H9 (cell line): ENCODE measurements around the gene G6PC2. TPM values are rescaled to one million over a fixed set of nuclear protein-coding genes. Genes with fewer than 3 reads are reported as not detected.

Experiments used
- DNase-seq: peaks from one replicate; pipeline ENCODE4 v3.0.0-alpha.2; 2017
- H2AFZ ChIP-seq: one replicate; pipeline ENCODE4 v1.6.1; 2013; ENCODE audit warnings: mild to moderate bottlenecking, low read length, control low read depth, moderate library complexity
- H2AK5ac ChIP-seq: 2 replicates; pipeline ENCODE4 v1.6.1; 2013; ENCODE audit warnings: low read length, control low read depth, mixed read lengths; ENCODE audit not compliant: insufficient read length
- H2BK120ac ChIP-seq: one replicate; pipeline ENCODE4 v1.6.1; 2013; ENCODE audit warnings: low read depth, mild to moderate bottlenecking, low read length, control low read depth, inconsistent platforms; ENCODE audit not compliant: poor library complexity, severe bottlenecking
- H2BK12ac ChIP-seq: 2 replicates; pipeline ENCODE4 v1.6.1; 2013; ENCODE audit warnings: low read length, control low read depth, mixed read lengths, low read depth; ENCODE audit not compliant: insufficient read length
- H2BK15ac ChIP-seq: 2 replicates; pipeline ENCODE4 v1.6.1; 2013; ENCODE audit warnings: low read depth, low read length, control low read depth
- H2BK20ac ChIP-seq: one replicate; pipeline ENCODE4 v1.6.1; 2013; ENCODE audit warnings: low read depth, mild to moderate bottlenecking, low read length, control low read depth, inconsistent platforms; ENCODE audit not compliant: poor library complexity, severe bottlenecking
- H2BK5ac ChIP-seq: 2 replicates; pipeline ENCODE4 v1.6.1; 2013; ENCODE audit warnings: low read length, control low read depth, mixed read lengths; ENCODE audit not compliant: insufficient read length
- H3K14ac ChIP-seq: 2 replicates; pipeline ENCODE4 v1.6.1; 2013; ENCODE audit warnings: low read length, control low read depth; ENCODE audit not compliant: insufficient read depth
- H3K18ac ChIP-seq: 2 replicates; pipeline ENCODE4 v1.6.1; 2013; ENCODE audit warnings: low read depth, mild to moderate bottlenecking, mixed read lengths, low read length, control low read depth; ENCODE audit not compliant: insufficient read length
- H3K23ac ChIP-seq: 2 replicates; pipeline ENCODE4 v1.6.1; 2013; ENCODE audit warnings: low read length, control low read depth, mixed read lengths, low read depth; ENCODE audit not compliant: insufficient read length
- H3K23me2 ChIP-seq: 2 replicates; pipeline ENCODE4 v1.6.1; 2013; ENCODE audit warnings: low read depth, mild to moderate bottlenecking, mixed read lengths, low read length, control low read depth; ENCODE audit not compliant: insufficient read length, poor library complexity, severe bottlenecking
- H3K27ac ChIP-seq: 2 replicates; pipeline ENCODE4 v1.5.1; 2013; ENCODE audit warnings: low read length, control low read depth, mixed read lengths, low read depth; ENCODE audit not compliant: insufficient read length
- H3K27me3 ChIP-seq: 2 replicates; pipeline ENCODE4 v1.6.1; 2013; ENCODE audit warnings: low read length, control low read depth, inconsistent platforms; ENCODE audit not compliant: insufficient read depth
- H3K4ac ChIP-seq: 2 replicates; pipeline ENCODE4 v1.6.1; 2013; ENCODE audit warnings: low read depth, mild to moderate bottlenecking, control low read depth, inconsistent platforms, low read length, moderate library complexity
- H3K4me1 ChIP-seq: 2 replicates; pipeline ENCODE4 v1.6.1; 2013; ENCODE audit warnings: low read length, control low read depth, inconsistent platforms; ENCODE audit not compliant: insufficient read depth
- H3K4me2 ChIP-seq: 2 replicates; pipeline ENCODE4 v1.6.1; 2013; ENCODE audit warnings: low read length, control low read depth, mixed read lengths; ENCODE audit not compliant: insufficient read length, insufficient read depth
- H3K56ac ChIP-seq: 2 replicates; pipeline ENCODE4 v1.6.1; 2013; ENCODE audit warnings: low read depth, mild to moderate bottlenecking, mixed read lengths, low read length, control low read depth; ENCODE audit not compliant: insufficient read length
- H3K79me1 ChIP-seq: 2 replicates; pipeline ENCODE4 v1.6.1; 2013; ENCODE audit warnings: low read depth, mild to moderate bottlenecking, moderate library complexity, low read length, control low read depth, inconsistent platforms; ENCODE audit not compliant: insufficient read depth, poor library complexity, severe bottlenecking
- H3K79me2 ChIP-seq: 2 replicates; pipeline ENCODE4 v1.6.1; 2013; ENCODE audit warnings: low read length, control low read depth, inconsistent platforms; ENCODE audit not compliant: insufficient read depth
- H3K9ac ChIP-seq: 2 replicates; pipeline ENCODE4 v1.6.1; 2013; ENCODE audit warnings: low read length, control low read depth, mixed read lengths; ENCODE audit not compliant: insufficient read length; ENCODE audit errors: extremely low read depth
- H3K9me3 ChIP-seq: one replicate; pipeline ENCODE4 v1.6.1; 2013; ENCODE audit warnings: low read depth, low read length, inconsistent platforms; ENCODE audit not compliant: control insufficient read depth
- H3T11ph ChIP-seq: one replicate; pipeline ENCODE4 v1.6.1; 2013; ENCODE audit warnings: mild to moderate bottlenecking, low read length, control low read depth, inconsistent platforms
- H4K20me1 ChIP-seq: one replicate; pipeline ENCODE4 v1.6.1; 2013; ENCODE audit not compliant: control insufficient read depth, insufficient read length, insufficient read depth
- H4K5ac ChIP-seq: 2 replicates; pipeline ENCODE4 v1.6.1; 2013; ENCODE audit warnings: low read depth, mild to moderate bottlenecking, mixed read lengths, low read length, control low read depth; ENCODE audit not compliant: insufficient read length
- H4K8ac ChIP-seq: replicated peaks from 2 replicates; pipeline ENCODE4 v1.6.1; 2013; ENCODE audit warnings: low read length, control low read depth, mixed read lengths, low read depth; ENCODE audit not compliant: insufficient read length
- H4K91ac ChIP-seq: 2 replicates; pipeline ENCODE4 v1.6.1; 2013; ENCODE audit warnings: low read depth, mild to moderate bottlenecking, moderate library complexity, mixed read lengths, low read length, control low read depth; ENCODE audit not compliant: insufficient read length
- H3K27ac Mint-ChIP-seq, 3 experiments: 2 replicates in 2 of 3; 3 replicates in 1 of 3; pipeline ENCODE4 v1.8.0; 2020 to 2021; ENCODE audit warnings: mixed read lengths in 3 of 3, mild to moderate bottlenecking in 1 of 3, moderate library complexity in 1 of 3
- H3K27me3 Mint-ChIP-seq: 2 replicates; pipeline ENCODE4 v1.8.0; 2021; ENCODE audit warnings: low read depth, mild to moderate bottlenecking, moderate library complexity, mixed read lengths
- H3K36me3 Mint-ChIP-seq, 3 experiments: 2 replicates in 2 of 3; 3 replicates in 1 of 3; pipeline ENCODE4 v1.8.0; 2020 to 2021; ENCODE audit warnings: low read depth in 3 of 3, mixed read lengths in 3 of 3; ENCODE audit not compliant: insufficient read depth in 1 of 3
- H3K4me1 Mint-ChIP-seq, 2 experiments: 2 replicates each; pipeline ENCODE4 v1.8.0; 2020; ENCODE audit warnings: mixed read lengths in 2 of 2
- H3K4me3 Mint-ChIP-seq, 2 experiments: 2 replicates in 1 of 2; 3 replicates in 1 of 2; pipeline ENCODE4 v1.8.0; 2020 to 2021; ENCODE audit warnings: mild to moderate bottlenecking in 2 of 2, mixed read lengths in 2 of 2, moderate library complexity in 1 of 2
- H3K9me3 Mint-ChIP-seq, 2 experiments: 2 replicates in 1 of 2; 3 replicates in 1 of 2; pipeline ENCODE4 v1.8.0; 2020; ENCODE audit warnings: mild to moderate bottlenecking in 2 of 2, mixed read lengths in 2 of 2, moderate library complexity in 1 of 2
- WGBS: extraction: QIAGEN DNeasy Blood & Tissue Kit; methylation state at CpG from one replicate; pipeline ENCODE4 v1.1.7; 2013; ENCODE audit warnings: missing lambda C conversion rate, low lambda C conversion rate, mixed read lengths; ENCODE audit not compliant: insufficient read length; ENCODE audit errors: extremely low coverage; 5-methylcytosine and 5-hydroxymethylcytosine counted together
- total RNA-seq: library from RNA; stranded (reverse); gene quantifications from 2 replicates; pipeline ENCODE4 v1.2.1, GENCODE V29; 2021
- TF ChIP-seq, protein P1 (sequence below): fragments of 200-600 bp; sonication (generic); conservative IDR thresholded peaks from 3 replicates; pipeline ENCODE4 v1.8.0; 2021; ENCODE audit warnings: antibody characterized with exemption, mild to moderate bottlenecking

The G6PC2 gene
- total RNA-seq, 1 experiment from 2014 or later, result not detected

GRCh38 chr2:168939918-168940317 lies 38.8 kb downstream of the G6PC2 start:
- Histone ChIP-seq H2BK20ac (no peak overlapping the region), H4K5ac (no peak overlapping the region), H2BK12ac (no peak overlapping the region), H4K8ac (no peak overlapping the region), H3K4ac (no peak overlapping the region), H3K79me1 (no peaks in the 10 kb centered on the region), H2BK120ac (no peak overlapping the region), H3K23me2 (no peaks in the 10 kb centered on the region), H3K4me1 (no peaks in the 10 kb centered on the region), H4K20me1 (no peaks in the 10 kb centered on the region), H3K18ac (no peak overlapping the region), H3K4me2 (no peak overlapping the region), H3K14ac (no peak overlapping the region), H2BK15ac (no peak overlapping the region), H3K9me3 (no peaks in the 10 kb centered on the region), H3K9ac (no peak overlapping the region), H3K56ac (no peak overlapping the region), H3K23ac (no peak overlapping the region), H3T11ph (no peak overlapping the region), H3K27me3 (no peaks in the 10 kb centered on the region), H3K79me2 (no peaks in the 10 kb centered on the region), H3K27ac (no peak overlapping the region), H2AK5ac (no peak overlapping the region), H4K91ac (no peak overlapping the region), H2AFZ (no peak overlapping the region), H2BK5ac (no peak overlapping the region)
- Mint-ChIP-seq H3K4me1 (peaks cover 0 to 3% of the 10 kb centered on the region in 2 experiments; a peak in 1 of 4 replicates), H3K27me3 (no peaks in the 10 kb centered on the region), H3K27ac (no peak overlapping the region), H3K36me3 (no peaks in the 10 kb centered on the region), H3K4me3 (no peak overlapping the region), H3K9me3 (no peaks in the 10 kb centered on the region)
- no CpG with 5 or more reads among the region's 4 CpGs for WGBS
- no peak for DNase-seq
- TF ChIP-seq, protein P1, sequence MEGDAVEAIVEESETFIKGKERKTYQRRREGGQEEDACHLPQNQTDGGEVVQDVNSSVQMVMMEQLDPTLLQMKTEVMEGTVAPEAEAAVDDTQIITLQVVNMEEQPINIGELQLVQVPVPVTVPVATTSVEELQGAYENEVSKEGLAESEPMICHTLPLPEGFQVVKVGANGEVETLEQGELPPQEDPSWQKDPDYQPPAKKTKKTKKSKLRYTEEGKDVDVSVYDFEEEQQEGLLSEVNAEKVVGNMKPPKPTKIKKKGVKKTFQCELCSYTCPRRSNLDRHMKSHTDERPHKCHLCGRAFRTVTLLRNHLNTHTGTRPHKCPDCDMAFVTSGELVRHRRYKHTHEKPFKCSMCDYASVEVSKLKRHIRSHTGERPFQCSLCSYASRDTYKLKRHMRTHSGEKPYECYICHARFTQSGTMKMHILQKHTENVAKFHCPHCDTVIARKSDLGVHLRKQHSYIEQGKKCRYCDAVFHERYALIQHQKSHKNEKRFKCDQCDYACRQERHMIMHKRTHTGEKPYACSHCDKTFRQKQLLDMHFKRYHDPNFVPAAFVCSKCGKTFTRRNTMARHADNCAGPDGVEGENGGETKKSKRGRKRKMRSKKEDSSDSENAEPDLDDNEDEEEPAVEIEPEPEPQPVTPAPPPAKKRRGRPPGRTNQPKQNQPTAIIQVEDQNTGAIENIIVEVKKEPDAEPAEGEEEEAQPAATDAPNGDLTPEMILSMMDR, result no peak
